Measurements from ENCODE around the gene SRSF9. TPM values are rescaled to one million over a fixed set of nuclear protein-coding genes. Genes with fewer than 3 reads are reported as not detected.

The SRSF9 gene
- total RNA-seq, 1 donor from 2014 or later = 184 TPM

GRCh38 chr12:120413901-120414695 is 55.5 kb downstream of the SRSF9 start:
- intact Hi-C loops (cut with micrococcal nuclease) = no loop called here

GRCh38 chr12:120412421-120412820 is 57.1 kb downstream of the SRSF9 start:
- intact Hi-C loops (cut with micrococcal nuclease) = no loop called here

Other genes starting within 250 kb of the SRSF9 start
- 197 TPM in 2 replicates for gene PXN, start 204.0 kb downstream of the SRSF9 start, total RNA-seq
- gene RNU4-2, start 177.8 kb downstream of the SRSF9 start, total RNA-seq = 6,804 and 7,048 TPM in 2 replicates
- gene RNU4-1, start 176.5 kb downstream of the SRSF9 start, total RNA-seq = 2,820 and 2,977 TPM in 2 replicates
- 1.6 and 3.0 TPM in 2 replicates for gene SIRT4, start 167.4 kb downstream of the SRSF9 start, total RNA-seq
- not detected in 2 replicates for gene PLA2G1B, start 142.0 kb downstream of the SRSF9 start, total RNA-seq
- not detected in 2 replicates for gene MSI1, start 100.6 kb downstream of the SRSF9 start, total RNA-seq
- 266 and 280 TPM in 2 replicates for gene COX6A1, start 31.6 kb downstream of the SRSF9 start, total RNA-seq
- gene TRIAP1, start 23.4 kb downstream of the SRSF9 start, total RNA-seq = 41.4 and 41.5 TPM in 2 replicates
- 31.3 and 37.3 TPM in 2 replicates for gene GATC, start 23.3 kb downstream of the SRSF9 start, total RNA-seq
- gene DYNLL1, start 26.4 kb upstream of the SRSF9 start, total RNA-seq = 331 and 341 TPM in 2 replicates
- gene COQ5, start 59.4 kb upstream of the SRSF9 start, total RNA-seq = 26.3 and 29.0 TPM in 2 replicates
- 172 and 187 TPM in 2 replicates for gene RNF10, start 64.6 kb upstream of the SRSF9 start, total RNA-seq
- gene POP5, start 111.7 kb upstream of the SRSF9 start, total RNA-seq = 65.7 and 67.6 TPM in 2 replicates
- 0.29 and 0.32 TPM in 2 replicates for gene CABP1, start 170.9 kb upstream of the SRSF9 start, total RNA-seq
- 129 TPM in 2 replicates for gene MLEC, start 217.4 kb upstream of the SRSF9 start, total RNA-seq
- 20.3 and 20.6 TPM in 2 replicates for gene UNC119B, start 240.7 kb upstream of the SRSF9 start, total RNA-seq